Tibial nerve (tissue), 4 donors: Measurements from ENCODE around the gene PI4K2A.

Experiments used
- EP300 ChIP-seq, 2 donors: sonication (generic); formaldehyde crosslinking; IDR thresholded peaks; one replicate each; pipeline ENCODE4 v1.6.1; 2017; ENCODE audit warnings: antibody characterized with exemption in 2 of 2, mild to moderate bottlenecking in 1 of 2
- POLR2A ChIP-seq, 2 donors: fragments of 450-650 bp; IDR thresholded peaks; one replicate each; pipeline ENCODE4 v1.6.1; 2017; ENCODE audit warnings: antibody characterized with exemption in 2 of 2, mild to moderate bottlenecking in 2 of 2, moderate library complexity in 2 of 2
- TF ChIP-seq, protein P1 (sequence below), 5 experiments: fragments of 200-600 bp in 3 of 5; fragments of 450-650 bp in 2 of 5; sonication (generic) in 3 of 5; IDR thresholded peaks; one replicate each; pipeline ENCODE4 v1.5.1; 2016 to 2019; ENCODE audit warnings: antibody characterized with exemption in 5 of 5, mild to moderate bottlenecking in 3 of 5, moderate library complexity in 2 of 5

DNA sequence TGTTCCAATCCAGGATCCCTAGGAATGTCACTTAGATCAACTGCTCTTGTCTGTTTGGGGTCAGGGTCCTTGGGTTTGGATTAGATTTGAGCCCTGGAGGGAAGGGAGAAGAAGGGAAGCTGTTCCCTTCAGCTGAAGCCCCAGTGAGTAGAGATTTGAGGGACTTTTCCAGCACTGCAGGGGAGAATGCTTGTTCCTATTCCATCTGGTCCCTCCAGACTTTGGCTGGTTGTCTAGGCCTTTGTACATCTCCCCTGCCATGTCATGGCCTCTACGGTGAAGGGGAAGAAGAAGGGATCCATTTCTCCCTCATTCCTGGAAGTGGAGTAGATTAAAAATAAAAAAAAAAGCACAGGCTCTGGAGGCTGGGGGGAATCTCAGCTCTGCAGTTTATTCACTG, 39.9 kb upstream of the PI4K2A start:
- TF ChIP-seq, protein P1, sequence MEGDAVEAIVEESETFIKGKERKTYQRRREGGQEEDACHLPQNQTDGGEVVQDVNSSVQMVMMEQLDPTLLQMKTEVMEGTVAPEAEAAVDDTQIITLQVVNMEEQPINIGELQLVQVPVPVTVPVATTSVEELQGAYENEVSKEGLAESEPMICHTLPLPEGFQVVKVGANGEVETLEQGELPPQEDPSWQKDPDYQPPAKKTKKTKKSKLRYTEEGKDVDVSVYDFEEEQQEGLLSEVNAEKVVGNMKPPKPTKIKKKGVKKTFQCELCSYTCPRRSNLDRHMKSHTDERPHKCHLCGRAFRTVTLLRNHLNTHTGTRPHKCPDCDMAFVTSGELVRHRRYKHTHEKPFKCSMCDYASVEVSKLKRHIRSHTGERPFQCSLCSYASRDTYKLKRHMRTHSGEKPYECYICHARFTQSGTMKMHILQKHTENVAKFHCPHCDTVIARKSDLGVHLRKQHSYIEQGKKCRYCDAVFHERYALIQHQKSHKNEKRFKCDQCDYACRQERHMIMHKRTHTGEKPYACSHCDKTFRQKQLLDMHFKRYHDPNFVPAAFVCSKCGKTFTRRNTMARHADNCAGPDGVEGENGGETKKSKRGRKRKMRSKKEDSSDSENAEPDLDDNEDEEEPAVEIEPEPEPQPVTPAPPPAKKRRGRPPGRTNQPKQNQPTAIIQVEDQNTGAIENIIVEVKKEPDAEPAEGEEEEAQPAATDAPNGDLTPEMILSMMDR (IDR thresholded peaks at IDR 0.05) = no peak
- TF ChIP-seq POLR2A (IDR thresholded peaks at IDR 0.05) = no peak
- no peak for TF ChIP-seq EP300 (IDR thresholded peaks at IDR 0.05)
